Calu3 (cell line): ENCODE results near the gene SEPTIN12. TPM values are rescaled to one million over a fixed set of nuclear protein-coding genes. Genes with fewer than 3 reads are reported as not detected.

Experiments used
- BruUV-seq: library from RNA; stranded (reverse); fragments of 400-500 nt; replicated peaks from 2 replicates; lab custom pipeline; 2021; lab: Mats Ljungman, UMichigan
- CTCF ChIA-PET: fragments of 300-600 bp; sonication (Branson Sonifier 250); formaldehyde crosslinking; loops from one replicate; lab custom pipeline; 2022; ENCODE audit warnings: antibody characterized with exemption; lab: Charles Lee
- DNase-seq: peaks from one replicate; pipeline ENCODE4 v3.0.0; 2022
- H3K27ac Mint-ChIP-seq: one replicate; pipeline ENCODE4 v1.8.0; 2022; ENCODE audit warnings: mixed read lengths; ENCODE audit not compliant: unreplicated experiment
- H3K27me3 Mint-ChIP-seq: one replicate; pipeline ENCODE4 v1.8.0; 2022; ENCODE audit warnings: mixed read lengths; ENCODE audit not compliant: unreplicated experiment
- H3K36me3 Mint-ChIP-seq: one replicate; pipeline ENCODE4 v1.8.0; 2022; ENCODE audit warnings: mild to moderate bottlenecking, moderate library complexity, mixed read lengths; ENCODE audit not compliant: insufficient read depth, unreplicated experiment
- H3K4me1 Mint-ChIP-seq: one replicate; pipeline ENCODE4 v1.8.0; 2022; ENCODE audit warnings: mild to moderate bottlenecking, low read depth, mixed read lengths; ENCODE audit not compliant: unreplicated experiment
- H3K4me3 Mint-ChIP-seq: one replicate; pipeline ENCODE4 v1.8.0; 2022; ENCODE audit warnings: mild to moderate bottlenecking, low read depth, moderate library complexity, mixed read lengths; ENCODE audit not compliant: unreplicated experiment
- H3K9me3 Mint-ChIP-seq: one replicate; pipeline ENCODE4 v1.8.0; 2022; ENCODE audit warnings: low read depth, mixed read lengths; ENCODE audit not compliant: unreplicated experiment
- CTCF ChIP-seq: fragments of 200-600 bp; IDR thresholded peaks from one replicate; pipeline ENCODE4 v1.8.0; 2022; ENCODE audit warnings: antibody characterized with exemption; ENCODE audit not compliant: unreplicated experiment
- intact Hi-C: fragments of 100-400 bp; cut with micrococcal nuclease; formaldehyde crosslinking; loops from one replicate; pipeline ENCODE4 v1.10.0; 2022; ENCODE audit not compliant: unreplicated experiment
- total RNA-seq: library from RNA; stranded (reverse); gene quantifications from 2 replicates; pipeline ENCODE4 v1.2.3, GENCODE V29; 2022

SEPTIN12 gene
- total RNA-seq, 1 experiment from 2014 or later, result not detected

- no peak for DNase-seq
- H3K27me3 Mint-ChIP-seq, result no peaks in the 10 kb centered on the region
- BruUV-seq, result no TSS peak
- intact Hi-C loops, result no loop called here
- no peak overlapping the region for H3K27ac Mint-ChIP-seq
- CTCF ChIA-PET, result no interaction called here
- peaks cover 63% of the 10 kb centered on the region for H3K36me3 Mint-ChIP-seq
- H3K4me1 Mint-ChIP-seq, result no peaks in the 10 kb centered on the region
- H3K9me3 Mint-ChIP-seq, result peaks cover 3% of the 10 kb centered on the region
- H3K4me3 Mint-ChIP-seq, result no peak overlapping the region
- no peak for TF ChIP-seq CTCF
Observed at GRCh38 chr16:4760221-4760910, 27.8 kb downstream of the SEPTIN12 start.

- peaks cover 3% of the 10 kb centered on the region for H3K9me3 Mint-ChIP-seq
- no peak overlapping the region for H3K4me3 Mint-ChIP-seq
- no peak for DNase-seq
- H3K27ac Mint-ChIP-seq, result no peak overlapping the region
- no TSS peak for BruUV-seq
- CTCF ChIA-PET, result no interaction called here
- no peaks in the 10 kb centered on the region for H3K27me3 Mint-ChIP-seq
- TF ChIP-seq CTCF, result no peak
- intact Hi-C loops, result no loop called here
- H3K4me1 Mint-ChIP-seq, result no peaks in the 10 kb centered on the region
- H3K36me3 Mint-ChIP-seq, result peaks cover 64% of the 10 kb centered on the region
Observed at GRCh38 chr16:4755687-4756086, 32.5 kb downstream of the SEPTIN12 start.

DNA sequence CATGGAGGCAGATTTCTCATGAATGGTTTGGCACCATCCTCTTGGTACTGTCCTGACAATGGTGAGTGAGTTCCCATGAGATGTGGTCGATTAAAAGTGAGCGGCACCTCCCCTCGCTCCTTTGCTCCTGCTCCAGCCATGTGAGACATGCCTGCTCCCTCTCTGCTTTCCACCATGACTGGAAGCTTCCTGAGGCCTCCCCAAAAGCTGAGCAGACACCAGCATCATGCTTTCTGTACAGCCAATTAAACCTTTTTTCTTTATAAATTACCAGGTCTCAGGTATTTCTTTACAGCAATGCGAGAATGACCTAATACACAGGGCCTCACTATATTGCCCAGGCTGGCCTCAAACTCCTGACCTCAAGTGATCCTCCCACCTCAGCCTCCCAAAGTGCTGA, 33.3 kb downstream of the SEPTIN12 start:
- intact Hi-C loops, result no loop called here

DNA sequence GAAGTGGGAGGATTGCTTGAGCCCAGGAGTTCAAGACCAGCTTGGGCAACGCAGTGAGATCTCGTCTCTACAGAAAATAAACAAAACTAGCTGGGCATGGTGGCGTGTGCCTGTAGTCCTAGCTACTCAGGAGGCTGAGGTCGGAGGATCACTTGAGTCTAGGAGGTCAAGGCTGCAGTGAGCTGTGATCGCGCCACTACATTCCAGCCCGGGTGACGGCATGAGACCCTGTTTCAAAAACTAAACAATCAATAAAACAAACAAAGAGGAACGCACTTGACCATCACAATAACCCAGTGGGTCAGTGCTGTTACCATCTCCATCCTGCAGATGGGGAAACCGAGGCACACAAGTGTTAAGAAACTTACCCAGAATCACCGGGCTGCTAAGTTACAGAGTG, 34.9 kb downstream of the SEPTIN12 start:
- H3K4me3 Mint-ChIP-seq, result no peak overlapping the region
- peaks cover 65% of the 10 kb centered on the region for H3K36me3 Mint-ChIP-seq
- BruUV-seq, result no TSS peak

More for the DNA sequence above, 33.3 kb downstream of the SEPTIN12 start:
- H3K4me1 Mint-ChIP-seq, result no peaks in the 10 kb centered on the region
- CTCF ChIA-PET, result no interaction called here
- H3K27ac Mint-ChIP-seq, result no peak overlapping the region
- DNase-seq, result no peak
- no peak for TF ChIP-seq CTCF
- H3K9me3 Mint-ChIP-seq, result peaks cover 3% of the 10 kb centered on the region
- no peaks in the 10 kb centered on the region for H3K27me3 Mint-ChIP-seq
- BruUV-seq, result no TSS peak
- H3K4me3 Mint-ChIP-seq, result no peak overlapping the region
- peaks cover 66% of the 10 kb centered on the region for H3K36me3 Mint-ChIP-seq

More for the DNA sequence above, 34.9 kb downstream of the SEPTIN12 start:
- no peak for DNase-seq
- Mint-ChIP-seq H3K27me3 (no peaks in the 10 kb centered on the region), H3K9me3 (peaks cover 3% of the 10 kb centered on the region), H3K27ac (no peak overlapping the region), H3K4me1 (no peaks in the 10 kb centered on the region)
- intact Hi-C loops, result no loop called here
- CTCF ChIA-PET, result no interaction called here
- no peak for TF ChIP-seq CTCF
